22Rv1 (cell line): ENCODE measurements around the gene TRIM28.

ENCODE experiments used
- ZFX ChIP-seq: fragments of 450-650 bp; IDR thresholded peaks from 2 replicates; pipeline ENCODE4 v1.6.1; 2017; ENCODE audit warnings: antibody characterized with exemption, borderline replicate concordance
- TF ChIP-seq, protein P1 (sequence below): fragments of 450-650 bp; IDR thresholded peaks from 2 replicates; pipeline ENCODE4 v1.5.1; 2017; ENCODE audit warnings: mild to moderate bottlenecking

DNA sequence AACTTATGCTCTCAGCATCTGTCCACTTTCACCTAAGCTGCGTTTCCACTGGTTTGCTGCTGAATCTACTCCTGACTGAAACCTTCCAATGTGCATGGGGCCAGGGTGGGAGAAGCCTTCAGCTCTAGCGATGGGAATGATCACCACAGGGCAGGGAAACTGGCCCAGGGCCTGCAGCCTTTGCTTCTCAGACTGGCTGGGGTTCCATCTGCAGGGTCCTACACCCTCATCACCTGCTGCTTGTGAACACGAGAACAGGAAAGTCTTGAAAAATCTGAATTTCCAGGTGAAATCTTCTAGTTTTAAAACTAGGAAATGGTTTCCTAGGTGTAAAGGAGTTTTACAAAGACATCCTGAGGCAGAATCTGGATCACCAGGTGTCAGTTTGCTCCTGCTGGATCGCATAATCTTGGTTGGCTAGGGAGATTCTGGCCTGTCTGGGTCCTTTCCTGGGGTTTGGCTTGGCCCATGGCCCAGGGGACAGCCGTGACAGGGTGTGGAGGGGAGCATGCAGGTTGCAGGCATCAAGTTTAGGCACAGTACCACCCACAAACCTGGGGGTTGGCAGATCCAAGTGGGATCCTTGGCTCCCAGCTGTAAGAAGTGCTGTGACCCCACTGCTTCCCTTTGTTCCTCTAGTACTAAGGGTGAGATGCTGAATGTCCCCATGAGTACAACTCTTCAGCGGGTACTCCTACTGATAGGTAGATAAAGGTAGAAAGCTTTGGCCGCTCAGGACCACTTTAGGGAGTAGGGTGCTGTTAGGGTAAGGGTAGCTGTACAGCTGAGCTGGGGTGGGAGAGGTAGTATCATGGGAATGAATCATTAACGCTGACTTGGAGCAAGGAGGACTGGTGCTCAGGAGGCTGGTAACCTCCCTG lies 16.4 kb downstream of the TRIM28 start:
- TF ChIP-seq, protein P1, sequence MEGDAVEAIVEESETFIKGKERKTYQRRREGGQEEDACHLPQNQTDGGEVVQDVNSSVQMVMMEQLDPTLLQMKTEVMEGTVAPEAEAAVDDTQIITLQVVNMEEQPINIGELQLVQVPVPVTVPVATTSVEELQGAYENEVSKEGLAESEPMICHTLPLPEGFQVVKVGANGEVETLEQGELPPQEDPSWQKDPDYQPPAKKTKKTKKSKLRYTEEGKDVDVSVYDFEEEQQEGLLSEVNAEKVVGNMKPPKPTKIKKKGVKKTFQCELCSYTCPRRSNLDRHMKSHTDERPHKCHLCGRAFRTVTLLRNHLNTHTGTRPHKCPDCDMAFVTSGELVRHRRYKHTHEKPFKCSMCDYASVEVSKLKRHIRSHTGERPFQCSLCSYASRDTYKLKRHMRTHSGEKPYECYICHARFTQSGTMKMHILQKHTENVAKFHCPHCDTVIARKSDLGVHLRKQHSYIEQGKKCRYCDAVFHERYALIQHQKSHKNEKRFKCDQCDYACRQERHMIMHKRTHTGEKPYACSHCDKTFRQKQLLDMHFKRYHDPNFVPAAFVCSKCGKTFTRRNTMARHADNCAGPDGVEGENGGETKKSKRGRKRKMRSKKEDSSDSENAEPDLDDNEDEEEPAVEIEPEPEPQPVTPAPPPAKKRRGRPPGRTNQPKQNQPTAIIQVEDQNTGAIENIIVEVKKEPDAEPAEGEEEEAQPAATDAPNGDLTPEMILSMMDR: no peak
- no peak for TF ChIP-seq ZFX
